DMS 273 (cell line): ENCODE measurements around the gene EDA.
"Not testable (repeated sequence)": the region's sequence is repeated elsewhere in the genome, so short reads cannot be mapped to it uniquely, and the experiment has no call there.

ENCODE experiments used
- DNase-seq: peaks from one replicate; lab custom pipeline; 2025; ENCODE audit not compliant: unreplicated experiment; lab: John Stamatoyannopoulos, UW

The EDA gene

DNA sequence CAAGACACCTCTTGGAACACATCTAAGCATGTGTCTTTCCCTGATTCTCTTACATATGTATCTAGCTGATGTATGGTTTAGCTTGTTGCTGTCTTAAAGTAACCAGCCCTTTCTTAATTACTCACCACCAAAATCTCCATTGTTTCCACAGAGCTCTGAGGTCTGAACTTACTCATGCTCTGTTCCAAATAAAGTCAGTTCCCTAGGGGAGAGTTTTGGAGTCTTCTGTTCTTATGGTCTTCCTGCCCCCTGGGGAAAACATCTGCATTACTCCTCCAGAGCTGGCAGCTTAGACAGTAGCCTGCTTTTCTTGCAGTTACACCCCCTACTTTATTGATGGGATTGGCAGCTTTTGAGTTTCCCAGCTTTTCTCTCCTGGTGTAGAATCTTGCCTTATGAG lies 125.8 kb downstream of the EDA start:
- no peak for DNase-seq

DNA sequence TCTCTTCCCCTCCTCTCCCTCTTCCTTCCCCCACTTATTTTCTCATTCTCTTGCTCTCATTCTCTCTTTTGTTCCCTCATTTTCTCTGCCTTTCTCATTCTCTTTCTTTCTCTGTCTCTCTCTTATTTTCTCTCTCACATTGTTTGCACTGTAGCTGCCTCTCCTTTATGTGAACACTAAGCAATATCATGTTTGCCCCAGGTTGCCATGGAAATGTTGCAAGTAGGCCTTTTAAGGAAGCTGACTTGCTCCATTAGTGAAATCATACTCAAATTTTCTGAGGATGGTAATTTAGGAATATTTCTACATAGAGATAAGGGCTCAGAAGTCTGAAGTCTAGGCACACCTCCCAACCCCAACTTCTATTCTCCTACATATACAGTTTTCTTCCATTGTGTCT lies 130.1 kb downstream of the EDA start:
- DNase-seq, result no peak

- DNase-seq, result no peak
Observed at GRCh38 chrX:69748055-69748454, 132.1 kb downstream of the EDA start.

- no peak for DNase-seq
Observed at GRCh38 chrX:69759921-69760625, 144.2 kb downstream of the EDA start.

DNA sequence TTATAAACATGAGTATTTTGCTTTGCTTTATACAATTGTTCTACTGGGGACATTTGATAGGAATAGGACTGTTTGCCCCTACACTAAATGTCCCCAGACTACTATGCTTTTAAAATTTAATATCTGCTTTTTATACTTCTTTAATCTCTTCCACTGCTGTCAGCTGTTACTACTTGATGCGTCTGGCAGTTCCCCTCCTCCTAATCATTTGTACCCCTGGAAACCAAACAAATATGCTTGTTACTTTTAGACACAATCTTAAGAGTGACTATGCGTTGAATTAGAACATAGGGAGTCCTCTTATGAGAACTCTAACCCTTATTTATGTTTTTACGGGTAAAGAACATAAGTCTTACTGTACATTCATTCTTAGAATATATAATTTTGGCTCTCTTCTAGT lies 145.7 kb downstream of the EDA start:
- DNase-seq, result no peak

DNA sequence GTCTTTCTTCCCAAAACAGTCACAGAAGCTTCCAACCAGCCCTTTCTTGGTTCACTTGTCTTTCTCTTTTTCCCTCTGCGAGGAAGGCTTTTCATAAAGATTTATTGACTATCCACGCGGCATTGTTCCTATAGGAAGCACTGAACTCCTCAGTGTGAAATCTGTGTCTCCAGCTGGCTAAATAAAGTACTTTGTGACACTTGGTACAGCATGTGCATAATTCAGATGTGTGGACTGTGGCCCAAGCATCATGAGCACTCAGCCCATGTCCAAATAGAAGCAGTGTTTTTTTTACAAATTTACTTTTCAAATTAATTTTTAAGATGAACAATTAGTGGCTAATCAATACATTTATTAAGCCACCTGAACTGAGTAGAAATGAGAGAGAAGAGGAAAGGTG lies 146.4 kb downstream of the EDA start:
- DNase-seq, result no peak

GRCh38 chrX:69793260-69793935 lies 177.5 kb downstream of the EDA start:
- DNase-seq, result no peak

GRCh38 chrX:69795702-69796101 lies 179.8 kb downstream of the EDA start:
- no peak for DNase-seq

DNA sequence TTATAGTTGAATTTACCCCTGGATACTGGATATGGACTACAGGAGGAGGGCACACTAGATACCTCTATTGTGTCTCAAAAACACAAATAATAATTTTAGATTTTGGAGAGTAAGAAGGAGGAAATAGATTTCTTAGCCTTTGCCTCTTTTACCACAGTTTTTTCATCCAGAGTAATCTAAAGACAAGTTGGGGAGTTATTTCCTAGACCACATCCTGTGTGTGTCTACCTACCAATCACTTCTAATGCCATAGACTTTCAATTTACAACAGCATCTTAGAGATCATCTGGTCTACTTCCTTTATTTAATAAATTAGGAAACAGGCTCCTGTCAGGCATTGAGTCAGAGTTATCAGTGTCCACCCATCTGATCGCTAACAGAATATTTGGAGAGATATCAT lies 191.5 kb downstream of the EDA start:
- DNase-seq, result no peak

DNA sequence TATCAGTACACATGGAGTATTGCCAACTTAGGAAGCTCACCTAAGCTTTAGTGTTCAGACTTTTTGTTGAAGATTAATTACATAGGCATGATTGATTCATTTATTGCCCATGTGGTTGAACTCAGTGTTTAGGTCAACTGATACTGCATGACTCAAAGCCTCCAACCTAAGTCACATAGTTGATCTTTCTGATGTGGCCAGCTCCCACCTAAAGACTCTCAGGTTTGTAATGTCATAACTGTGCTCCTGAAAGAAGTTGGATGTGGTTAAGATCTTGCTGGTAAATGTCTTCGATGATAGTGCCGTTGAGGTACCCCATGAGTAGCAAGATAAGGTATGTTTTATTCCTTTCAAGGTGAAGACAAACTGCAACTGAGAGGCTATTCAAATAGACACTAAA lies 192.5 kb downstream of the EDA start:
- DNase-seq, result no peak

DNA sequence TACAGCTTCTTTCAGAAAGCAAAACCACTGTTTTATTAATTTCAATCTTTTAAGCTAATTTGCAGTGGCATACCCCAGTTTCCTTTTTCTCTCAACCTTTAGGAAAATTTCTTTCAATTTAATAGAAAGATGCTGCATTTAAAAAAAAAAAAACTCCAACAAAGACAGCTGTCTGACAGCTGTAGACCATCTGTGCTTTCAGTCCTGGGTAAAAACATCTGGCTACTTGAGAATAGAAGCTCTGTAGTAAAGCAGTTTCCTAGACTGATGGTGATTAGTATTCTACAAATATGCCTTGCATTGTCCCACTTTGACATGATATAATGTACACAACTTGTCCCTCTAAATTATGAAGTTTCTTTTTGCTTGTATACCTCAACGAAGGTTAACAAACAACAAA lies 197.8 kb downstream of the EDA start:
- DNase-seq, result peak; percentile 34

- DNase-seq, result peak; percentile 5
Observed at GRCh38 chrX:69815063-69815462, 199.2 kb downstream of the EDA start.

DNA sequence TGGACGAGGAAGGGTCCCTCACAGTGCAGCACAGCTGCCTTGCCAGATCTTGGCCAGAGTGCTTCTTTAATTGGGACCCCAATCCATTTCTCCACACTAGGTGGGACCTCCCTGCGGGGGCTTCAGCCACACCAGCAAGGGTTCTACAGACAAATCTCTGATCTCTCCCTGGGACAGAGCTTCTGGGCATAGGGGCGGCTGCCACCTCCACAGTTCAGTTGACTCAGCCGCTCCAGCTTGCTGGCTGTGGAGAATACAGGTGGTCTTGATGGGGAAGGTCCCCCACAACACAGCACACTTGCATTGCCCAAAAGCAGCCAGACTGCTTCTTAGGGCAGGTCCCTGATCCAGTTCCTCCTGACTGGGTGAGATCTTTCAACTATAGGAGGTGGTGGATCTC lies 199.6 kb downstream of the EDA start:
- DNase-seq, result no peak

DNA sequence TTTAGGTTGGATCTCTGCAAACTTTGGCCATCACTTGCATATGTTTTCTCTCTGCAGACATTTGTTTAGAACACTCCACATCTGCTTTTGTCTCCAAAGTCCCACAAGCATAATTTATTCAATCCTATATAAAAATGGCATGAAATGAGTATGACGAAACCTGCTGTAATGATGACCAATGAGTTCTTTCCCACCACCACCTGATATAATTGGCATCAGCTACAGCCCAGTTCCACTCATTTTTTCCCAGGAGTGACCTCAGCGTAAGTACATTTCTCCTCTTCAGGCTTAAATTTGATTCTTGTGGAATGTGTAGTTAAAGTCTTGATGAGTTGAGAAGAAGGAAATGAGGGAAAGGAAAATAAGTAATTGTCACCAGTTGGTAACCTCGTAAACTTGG lies 228.7 kb downstream of the EDA start:
- no peak for DNase-seq

GRCh38 chrX:69859999-69860398 lies 244.1 kb downstream of the EDA start:
- not testable (repeated sequence) for DNase-seq

DNA sequence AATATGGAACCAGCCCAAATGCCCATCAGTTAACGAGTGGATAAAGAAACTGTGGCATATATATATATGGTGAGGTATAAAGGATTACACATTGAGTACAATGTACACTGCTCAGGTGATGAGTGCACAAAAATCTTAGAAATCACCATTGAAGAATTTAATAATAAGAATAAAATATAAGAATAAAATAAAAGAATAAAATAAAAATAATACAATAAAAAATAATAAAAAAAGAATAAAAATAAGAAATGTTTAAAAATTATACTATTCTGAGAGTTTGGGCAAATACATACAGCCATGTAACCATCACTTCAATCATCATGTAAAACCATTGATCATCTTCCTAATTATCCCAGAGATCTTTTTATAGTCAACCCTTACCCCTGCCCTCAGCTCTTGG lies 260.3 kb downstream of the EDA start:
- DNase-seq, result no peak

GRCh38 chrX:69884210-69884609 lies 268.3 kb downstream of the EDA start:
- no peak for DNase-seq

DNA sequence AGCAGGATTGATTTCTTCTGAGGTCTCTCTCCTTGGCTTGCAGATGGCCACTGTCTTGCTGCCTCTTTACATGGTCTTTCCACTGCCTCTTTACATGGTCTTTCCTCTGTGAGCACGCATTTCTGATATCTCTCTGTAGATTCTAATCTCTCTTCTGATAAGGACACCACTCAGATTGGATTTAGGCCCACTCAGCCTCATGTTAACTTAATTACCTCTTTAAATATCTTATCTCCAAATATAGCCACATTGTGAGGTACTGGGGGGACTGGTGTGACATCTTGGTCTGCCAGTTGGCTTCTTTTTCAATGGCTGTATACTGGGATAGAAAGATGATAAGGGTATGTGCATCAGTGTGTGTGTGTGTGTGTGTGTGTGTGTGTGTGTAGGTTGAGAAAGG lies 280.1 kb downstream of the EDA start:
- peak; percentile 16 for DNase-seq

GRCh38 chrX:69900491-69900890 lies 284.6 kb downstream of the EDA start:
- DNase-seq, result no peak

- DNase-seq, result no peak
Observed at GRCh38 chrX:69906447-69906846, 290.5 kb downstream of the EDA start.

DNA sequence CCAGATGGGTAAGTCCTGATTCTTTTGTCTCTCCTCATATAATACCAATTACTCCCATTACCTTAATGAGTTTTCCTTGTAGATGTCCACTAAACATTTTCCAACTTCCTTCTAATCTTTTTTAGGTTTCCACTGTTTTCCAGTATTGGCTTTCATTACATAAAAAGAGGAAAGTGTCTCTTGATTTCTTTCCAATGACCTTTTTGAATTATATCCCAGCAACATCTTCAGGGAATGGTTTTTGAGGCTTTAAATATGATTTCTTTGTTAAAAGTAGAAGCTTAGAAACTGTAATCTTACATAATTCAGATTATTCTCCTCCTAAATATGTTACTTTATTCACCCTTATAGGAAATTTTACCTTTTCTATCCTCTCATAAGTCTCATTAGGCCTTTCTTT lies 298.9 kb downstream of the EDA start:
- no peak for DNase-seq

DNA sequence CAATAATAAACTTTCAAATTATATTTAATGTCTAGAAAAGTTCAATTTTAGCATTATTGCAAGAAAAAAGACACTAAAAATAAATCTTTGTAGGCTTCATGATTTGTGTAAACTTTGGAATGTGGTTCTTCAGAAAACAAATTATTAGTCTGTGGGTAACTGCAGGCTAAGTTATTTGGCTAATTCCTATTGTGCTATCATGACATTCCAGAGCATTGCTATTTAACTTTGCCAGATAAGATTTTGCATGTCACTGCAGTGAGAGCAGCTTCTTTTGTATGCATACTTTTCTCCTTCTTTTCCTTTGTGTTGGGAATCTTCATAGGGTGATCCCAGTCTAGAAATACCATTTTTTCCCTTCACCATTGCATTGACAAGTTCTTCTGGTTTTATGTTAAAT lies 303.8 kb downstream of the EDA start:
- no peak for DNase-seq

- peak; percentile 5 for DNase-seq
Observed at GRCh38 chrX:69932323-69932722, 316.4 kb downstream of the EDA start.
